ENCODE results near the gene RIT1.

- TF ChIP-seq CTCF (IDR thresholded peaks at IDR 0.05; ENCODE audit: insufficient read depth, low read length, poor library complexity, severe bottlenecking) = no peak
- TF ChIP-seq EZH2phosphoT487 (conservative IDR thresholded peaks at IDR 0.05; ENCODE audit: low read length) = no peak
These were observed 21.3 kb upstream of the RIT1 start for GRCh38 chr1:155932487-155932886.

Data from SU-DHL-6 (cell line).